ENCODE data around the gene PICALM.

PICALM gene

GRCh38 chr11:86018249-86018648, 50.6 kb downstream of the PICALM start:
- Histone ChIP-seq H3K9ac (ENCODE audit: low read length in 2 of 2) (no peak overlapping the region), H3K27me3 (ENCODE audit: control insufficient read depth in 1 of 2, insufficient read depth in 2 of 2, low read length in 2 of 2) (no peaks in the 10 kb centered on the region), H3K27ac (ENCODE audit: low read length) (no peak overlapping the region), H3K9me3 (ENCODE audit: control insufficient read depth in 2 of 2, low read length in 2 of 2) (no peaks in the 10 kb centered on the region), H3K4me1 (ENCODE audit: control insufficient read depth, insufficient read depth, low read length) (no peaks in the 10 kb centered on the region), H3K4me3 (ENCODE audit: low read length in 2 of 2) (no peak overlapping the region), H3K36me3 (ENCODE audit: control insufficient read depth in 2 of 2, insufficient read depth in 2 of 2, low read length in 2 of 2) (peaks cover 5% of the 10 kb centered on the region in 2 donors)

- H3K4me1 ChIP-seq (ENCODE audit: control insufficient read depth, insufficient read depth, low read length) = no peaks in the 10 kb centered on the region
- H3K36me3 ChIP-seq (ENCODE audit: control insufficient read depth in 2 of 2, insufficient read depth in 2 of 2, low read length in 2 of 2) = peaks cover 2 to 7% of the 10 kb centered on the region in 2 donors
- no peak overlapping the region for H3K9ac ChIP-seq (ENCODE audit: low read length in 2 of 2)
- H3K9me3 ChIP-seq (ENCODE audit: control insufficient read depth in 2 of 2, low read length in 2 of 2) = no peaks in the 10 kb centered on the region
- H3K27me3 ChIP-seq (ENCODE audit: control insufficient read depth in 1 of 2, insufficient read depth in 2 of 2, low read length in 2 of 2) = no peaks in the 10 kb centered on the region
- H3K27ac ChIP-seq (ENCODE audit: low read length) = no peak overlapping the region
- no peak overlapping the region for H3K4me3 ChIP-seq (ENCODE audit: low read length in 2 of 2)
Measured at GRCh38 chr11:86016451-86016850, 52.4 kb downstream of the PICALM start.

- no peak overlapping the region for H3K27ac ChIP-seq (ENCODE audit: low read length)
- no peak overlapping the region for H3K4me3 ChIP-seq (ENCODE audit: low read length in 2 of 2)
- H3K27me3 ChIP-seq (ENCODE audit: control insufficient read depth in 1 of 2, insufficient read depth in 2 of 2, low read length in 2 of 2) = no peaks in the 10 kb centered on the region
- no peaks in the 10 kb centered on the region for H3K9me3 ChIP-seq (ENCODE audit: control insufficient read depth in 2 of 2, low read length in 2 of 2)
- no peak overlapping the region for H3K9ac ChIP-seq (ENCODE audit: low read length in 2 of 2)
- H3K36me3 ChIP-seq (ENCODE audit: control insufficient read depth in 2 of 2, insufficient read depth in 2 of 2, low read length in 2 of 2) = peaks cover 2 to 7% of the 10 kb centered on the region in 2 donors
- no peaks in the 10 kb centered on the region for H3K4me1 ChIP-seq (ENCODE audit: control insufficient read depth, insufficient read depth, low read length)
Measured at GRCh38 chr11:86015699-86016098, 53.2 kb downstream of the PICALM start.

- Histone ChIP-seq H3K27me3 (ENCODE audit: control insufficient read depth in 1 of 2, insufficient read depth in 2 of 2, low read length in 2 of 2) (no peaks in the 10 kb centered on the region), H3K4me3 (ENCODE audit: low read length in 2 of 2) (no peak overlapping the region), H3K27ac (ENCODE audit: low read length) (no peak overlapping the region), H3K4me1 (ENCODE audit: control insufficient read depth, insufficient read depth, low read length) (no peaks in the 10 kb centered on the region), H3K9me3 (ENCODE audit: control insufficient read depth in 2 of 2, low read length in 2 of 2) (no peaks in the 10 kb centered on the region), H3K36me3 (ENCODE audit: control insufficient read depth in 2 of 2, insufficient read depth in 2 of 2, low read length in 2 of 2) (peaks cover 3 to 5% of the 10 kb centered on the region in 2 donors), H3K9ac (ENCODE audit: low read length in 2 of 2) (no peak overlapping the region)
Measured at GRCh38 chr11:86014221-86014620, 54.7 kb downstream of the PICALM start.

- Histone ChIP-seq H3K27ac (ENCODE audit: low read length) (no peak overlapping the region), H3K36me3 (ENCODE audit: control insufficient read depth in 2 of 2, insufficient read depth in 2 of 2, low read length in 2 of 2) (peaks cover 3 to 5% of the 10 kb centered on the region in 2 donors)
Measured at GRCh38 chr11:86013713-86014112, 55.2 kb downstream of the PICALM start.

GRCh38 chr11:86011175-86011574, 57.7 kb downstream of the PICALM start:
- no peaks in the 10 kb centered on the region for H3K9me3 ChIP-seq (ENCODE audit: control insufficient read depth in 2 of 2, low read length in 2 of 2)
- no peak overlapping the region for H3K4me3 ChIP-seq (ENCODE audit: low read length in 2 of 2)
- H3K27ac ChIP-seq (ENCODE audit: low read length) = no peak overlapping the region
- peaks cover 5 to 12% of the 10 kb centered on the region in 2 donors for H3K36me3 ChIP-seq (ENCODE audit: control insufficient read depth in 2 of 2, insufficient read depth in 2 of 2, low read length in 2 of 2)
- no peak overlapping the region for H3K9ac ChIP-seq (ENCODE audit: low read length in 2 of 2)
- no peaks in the 10 kb centered on the region for H3K4me1 ChIP-seq (ENCODE audit: control insufficient read depth, insufficient read depth, low read length)
- no peaks in the 10 kb centered on the region for H3K27me3 ChIP-seq (ENCODE audit: control insufficient read depth in 1 of 2, insufficient read depth in 2 of 2, low read length in 2 of 2)

More at GRCh38 chr11:86013713-86014112, 55.2 kb downstream of the PICALM start:
- H3K9ac ChIP-seq (ENCODE audit: low read length in 2 of 2) = no peak overlapping the region
- no peaks in the 10 kb centered on the region for H3K4me1 ChIP-seq (ENCODE audit: control insufficient read depth, insufficient read depth, low read length)
- H3K4me3 ChIP-seq (ENCODE audit: low read length in 2 of 2) = no peak overlapping the region
- H3K9me3 ChIP-seq (ENCODE audit: control insufficient read depth in 2 of 2, low read length in 2 of 2) = no peaks in the 10 kb centered on the region
- no peaks in the 10 kb centered on the region for H3K27me3 ChIP-seq (ENCODE audit: control insufficient read depth in 1 of 2, insufficient read depth in 2 of 2, low read length in 2 of 2)

- H3K9ac ChIP-seq (ENCODE audit: low read length in 2 of 2) = no peak overlapping the region
- no peaks in the 10 kb centered on the region for H3K27me3 ChIP-seq (ENCODE audit: control insufficient read depth in 1 of 2, insufficient read depth in 2 of 2, low read length in 2 of 2)
- peaks cover 27 to 58% of the 10 kb centered on the region in 2 donors for H3K36me3 ChIP-seq (ENCODE audit: control insufficient read depth in 2 of 2, insufficient read depth in 2 of 2, low read length in 2 of 2)
- H3K27ac ChIP-seq (ENCODE audit: low read length) = no peak overlapping the region
- H3K4me1 ChIP-seq (ENCODE audit: control insufficient read depth, insufficient read depth, low read length) = no peaks in the 10 kb centered on the region
- no peak overlapping the region for H3K4me3 ChIP-seq (ENCODE audit: low read length in 2 of 2)
- H3K9me3 ChIP-seq (ENCODE audit: control insufficient read depth in 2 of 2, low read length in 2 of 2) = no peaks in the 10 kb centered on the region
Measured at GRCh38 chr11:86003654-86004053, 65.2 kb downstream of the PICALM start.

GRCh38 chr11:86002431-86002830, 66.5 kb downstream of the PICALM start:
- Histone ChIP-seq H3K27me3 (ENCODE audit: control insufficient read depth in 1 of 2, insufficient read depth in 2 of 2, low read length in 2 of 2) (no peaks in the 10 kb centered on the region), H3K27ac (ENCODE audit: low read length) (no peak overlapping the region), H3K9ac (ENCODE audit: low read length in 2 of 2) (no peak overlapping the region), H3K4me1 (ENCODE audit: control insufficient read depth, insufficient read depth, low read length) (no peaks in the 10 kb centered on the region), H3K36me3 (ENCODE audit: control insufficient read depth in 2 of 2, insufficient read depth in 2 of 2, low read length in 2 of 2) (peaks cover 34 to 65% of the 10 kb centered on the region in 2 donors), H3K9me3 (ENCODE audit: control insufficient read depth in 2 of 2, low read length in 2 of 2) (no peaks in the 10 kb centered on the region), H3K4me3 (ENCODE audit: low read length in 2 of 2) (no peak overlapping the region)

GRCh38 chr11:85991508-85991907, 77.4 kb downstream of the PICALM start:
- Histone ChIP-seq H3K4me1 (ENCODE audit: control insufficient read depth, insufficient read depth, low read length) (no peaks in the 10 kb centered on the region), H3K9ac (ENCODE audit: low read length in 2 of 2) (no peak overlapping the region), H3K4me3 (ENCODE audit: low read length in 2 of 2) (no peak overlapping the region), H3K36me3 (ENCODE audit: control insufficient read depth in 2 of 2, insufficient read depth in 2 of 2, low read length in 2 of 2) (peaks cover 3 to 29% of the 10 kb centered on the region in 2 donors), H3K9me3 (ENCODE audit: control insufficient read depth in 2 of 2, low read length in 2 of 2) (no peaks in the 10 kb centered on the region), H3K27me3 (ENCODE audit: control insufficient read depth in 1 of 2, insufficient read depth in 2 of 2, low read length in 2 of 2) (no peaks in the 10 kb centered on the region), H3K27ac (ENCODE audit: low read length) (no peak overlapping the region)

- no peak overlapping the region for H3K9ac ChIP-seq (ENCODE audit: low read length in 2 of 2)
- H3K36me3 ChIP-seq (ENCODE audit: control insufficient read depth in 2 of 2, insufficient read depth in 2 of 2, low read length in 2 of 2) = peaks cover 3 to 32% of the 10 kb centered on the region in 2 donors
- no peaks in the 10 kb centered on the region for H3K4me1 ChIP-seq (ENCODE audit: control insufficient read depth, insufficient read depth, low read length)
- H3K4me3 ChIP-seq (ENCODE audit: low read length in 2 of 2) = no peak overlapping the region
- H3K9me3 ChIP-seq (ENCODE audit: control insufficient read depth in 2 of 2, low read length in 2 of 2) = no peaks in the 10 kb centered on the region
- H3K27ac ChIP-seq (ENCODE audit: low read length) = no peak overlapping the region
- H3K27me3 ChIP-seq (ENCODE audit: control insufficient read depth in 1 of 2, insufficient read depth in 2 of 2, low read length in 2 of 2) = no peaks in the 10 kb centered on the region
Measured at GRCh38 chr11:85989746-85990145, 79.1 kb downstream of the PICALM start.

- Histone ChIP-seq H3K36me3 (ENCODE audit: control insufficient read depth in 2 of 2, insufficient read depth in 2 of 2, low read length in 2 of 2) (peaks cover 3 to 24% of the 10 kb centered on the region in 2 donors), H3K9ac (ENCODE audit: low read length in 2 of 2) (no peak overlapping the region), H3K4me3 (ENCODE audit: low read length in 2 of 2) (no peak overlapping the region), H3K27me3 (ENCODE audit: control insufficient read depth in 1 of 2, insufficient read depth in 2 of 2, low read length in 2 of 2) (no peaks in the 10 kb centered on the region), H3K4me1 (ENCODE audit: control insufficient read depth, insufficient read depth, low read length) (no peaks in the 10 kb centered on the region), H3K9me3 (ENCODE audit: control insufficient read depth in 2 of 2, low read length in 2 of 2) (no peaks in the 10 kb centered on the region), H3K27ac (ENCODE audit: low read length) (no peak overlapping the region)
Measured at GRCh38 chr11:85988780-85989179, 80.1 kb downstream of the PICALM start.
